PC-3 (cell line): Measurements from ENCODE around the gene ADAMTSL3. TPM values are rescaled to one million over a fixed set of nuclear protein-coding genes. Genes with fewer than 3 reads are reported as not detected.

Source experiments
- ATAC-seq: fragments of 200-7000 bp; cut with Tn5 transposase; 2 replicates; pipeline ENCODE4 v1.9.1; 2020; ENCODE audit warnings: mild to moderate bottlenecking, moderate library complexity
- BruUV-seq: library from RNA; stranded (reverse); fragments of 400-500 nt; replicated peaks from 2 replicates; lab custom pipeline; 2021; lab: Mats Ljungman, UMichigan
- CTCF ChIA-PET: fragments of 300-600 bp; sonication (Branson Sonifier 250); formaldehyde crosslinking; loops from one replicate; lab custom pipeline; 2022; ENCODE audit warnings: antibody characterized with exemption; lab: Charles Lee
- POLR2A ChIA-PET: fragments of 300-600 bp; sonication (Branson Sonifier 250); formaldehyde crosslinking; loops from one replicate; lab custom pipeline; 2022; ENCODE audit warnings: antibody characterized with exemption; ENCODE audit not compliant: unreplicated experiment; lab: Charles Lee
- DNase-seq: peaks from one replicate; pipeline ENCODE4 v3.0.0-alpha.2; 2015
- H2AFZ ChIP-seq: fragments of 300-600 bp; sonication (generic); 2 replicates; pipeline ENCODE4 v1.6.0; 2016; ENCODE audit warnings: antibody characterized with exemption, low read length
- H3F3A ChIP-seq: fragments of 300-600 bp; sonication (generic); one replicate; pipeline ENCODE4 v1.6.0; 2017; ENCODE audit warnings: antibody characterized with exemption, low read length, control low read depth, mild to moderate bottlenecking; ENCODE audit not compliant: unreplicated experiment
- H3K27ac ChIP-seq: fragments of 300-600 bp; sonication (generic); 2 replicates; pipeline ENCODE4 v1.5.1; 2016; ENCODE audit warnings: mild to moderate bottlenecking, low read length
- H3K27me3 ChIP-seq: fragments of 300-600 bp; sonication (generic); 2 replicates; pipeline ENCODE4 v1.6.1; 2016; ENCODE audit warnings: low read length, mixed read lengths
- H3K36me3 ChIP-seq: fragments of 300-600 bp; sonication (generic); 2 replicates; pipeline ENCODE4 v1.6.1; 2016; ENCODE audit warnings: low read depth, mixed run types, low read length, mixed read lengths
- H3K4me1 ChIP-seq: fragments of 300-600 bp; sonication (generic); 2 replicates; pipeline ENCODE4 v1.5.1; 2016; ENCODE audit warnings: low read length; ENCODE audit not compliant: insufficient read depth
- H3K4me2 ChIP-seq: fragments of 300-600 bp; sonication (generic); 2 replicates; pipeline ENCODE4 v1.6.0; 2016; ENCODE audit warnings: low read length
- H3K4me3 ChIP-seq: fragments of 300-600 bp; sonication (generic); 2 replicates; pipeline ENCODE4 v1.5.1; 2016; ENCODE audit warnings: mild to moderate bottlenecking, low read length, mixed read lengths
- H3K79me2 ChIP-seq: fragments of 300-600 bp; sonication (generic); 2 replicates; pipeline ENCODE4 v1.6.1; 2017; ENCODE audit warnings: low read length, mixed read lengths
- H3K9ac ChIP-seq: fragments of 300-600 bp; sonication (generic); 2 replicates; pipeline ENCODE4 v1.6.0; 2016; ENCODE audit warnings: mild to moderate bottlenecking, low read length
- H3K9me2 ChIP-seq: fragments of 300-600 bp; sonication (generic); replicated peaks from 2 replicates; pipeline ENCODE4 v1.6.1; 2016; ENCODE audit warnings: mixed run types, low read length, mixed read lengths
- H3K9me3 ChIP-seq: fragments of 300-600 bp; sonication (generic); 2 replicates; pipeline ENCODE4 v1.6.1; 2016; ENCODE audit warnings: low read length, mixed read lengths
- H4K20me1 ChIP-seq: fragments of 300-600 bp; sonication (generic); 2 replicates; pipeline ENCODE4 v1.6.1; 2016; ENCODE audit warnings: low read length, mixed read lengths
- EZH2 ChIP-seq: fragments of 300-600 bp; sonication (generic); IDR thresholded peaks from one replicate; pipeline ENCODE4 v1.6.1; 2017; ENCODE audit warnings: antibody characterized with exemption, mild to moderate bottlenecking, low read length; ENCODE audit not compliant: unreplicated experiment
- EZH2phosphoT487 ChIP-seq: fragments of 300-600 bp; sonication (generic); IDR thresholded peaks from 2 replicates; pipeline ENCODE4 v1.6.1; 2018; ENCODE audit warnings: mild to moderate bottlenecking, antibody characterized with exemption, low read length, borderline replicate concordance
- intact Hi-C: fragments of 100-400 bp; cut with micrococcal nuclease; formaldehyde crosslinking; loops from 2 replicates; pipeline ENCODE4 v1.9.0; 2023
- total RNA-seq: library from RNA; depleted of rRNA; stranded (reverse); fragments of >200 nt; gene quantifications from 2 replicates; pipeline ENCODE4 v1.2.3, GENCODE V29; 2014
- TF ChIP-seq, protein P1 (sequence below): fragments of 300-600 bp; sonication (generic); conservative IDR thresholded peaks from 2 replicates; pipeline ENCODE4 v1.5.1; 2017; ENCODE audit warnings: antibody characterized with exemption, low read depth, mild to moderate bottlenecking, low read length

ADAMTSL3 gene
- total RNA-seq, 1 experiment from 2014 or later = 7.9 TPM

DNA sequence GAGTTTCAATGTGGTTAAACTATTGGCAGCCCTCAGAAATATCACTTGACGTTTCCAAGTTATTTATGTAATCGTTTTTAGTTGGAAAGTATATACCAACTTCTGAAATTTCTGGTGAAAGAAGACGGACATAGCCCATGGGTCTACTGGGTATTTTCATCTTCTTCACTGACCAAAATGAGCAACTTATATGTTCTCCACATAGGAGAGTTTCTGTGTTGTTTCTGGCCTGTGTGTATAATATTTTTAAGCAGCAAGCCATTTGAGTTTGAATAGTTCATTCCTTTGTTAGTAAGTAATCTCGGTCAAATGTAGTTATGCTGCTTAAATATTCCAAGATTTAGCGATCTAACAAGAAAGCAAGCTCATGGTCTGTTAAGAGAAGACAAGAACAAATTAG, 57.3 kb downstream of the ADAMTSL3 start:
- Histone ChIP-seq H3F3A (no peaks in the 10 kb centered on the region), H3K9me3 (no peaks in the 10 kb centered on the region), H2AFZ (no peak overlapping the region), H4K20me1 (no peaks in the 10 kb centered on the region), H3K4me3 (no peak overlapping the region), H3K27ac (no peak overlapping the region), H3K4me2 (no peak overlapping the region), H3K79me2 (no peaks in the 10 kb centered on the region), H3K27me3 (no peaks in the 10 kb centered on the region), H3K36me3 (no peaks in the 10 kb centered on the region), H3K9ac (no peak overlapping the region), H3K4me1 (peaks cover 36% of the 10 kb centered on the region), H3K9me2 (no peaks in the 10 kb centered on the region)
- DNase-seq = no peak
- ATAC-seq = no peak
- CTCF ChIA-PET = no interaction called here
- BruUV-seq = no TSS peak
- intact Hi-C loops = no loop called here
- TF ChIP-seq, protein P1, sequence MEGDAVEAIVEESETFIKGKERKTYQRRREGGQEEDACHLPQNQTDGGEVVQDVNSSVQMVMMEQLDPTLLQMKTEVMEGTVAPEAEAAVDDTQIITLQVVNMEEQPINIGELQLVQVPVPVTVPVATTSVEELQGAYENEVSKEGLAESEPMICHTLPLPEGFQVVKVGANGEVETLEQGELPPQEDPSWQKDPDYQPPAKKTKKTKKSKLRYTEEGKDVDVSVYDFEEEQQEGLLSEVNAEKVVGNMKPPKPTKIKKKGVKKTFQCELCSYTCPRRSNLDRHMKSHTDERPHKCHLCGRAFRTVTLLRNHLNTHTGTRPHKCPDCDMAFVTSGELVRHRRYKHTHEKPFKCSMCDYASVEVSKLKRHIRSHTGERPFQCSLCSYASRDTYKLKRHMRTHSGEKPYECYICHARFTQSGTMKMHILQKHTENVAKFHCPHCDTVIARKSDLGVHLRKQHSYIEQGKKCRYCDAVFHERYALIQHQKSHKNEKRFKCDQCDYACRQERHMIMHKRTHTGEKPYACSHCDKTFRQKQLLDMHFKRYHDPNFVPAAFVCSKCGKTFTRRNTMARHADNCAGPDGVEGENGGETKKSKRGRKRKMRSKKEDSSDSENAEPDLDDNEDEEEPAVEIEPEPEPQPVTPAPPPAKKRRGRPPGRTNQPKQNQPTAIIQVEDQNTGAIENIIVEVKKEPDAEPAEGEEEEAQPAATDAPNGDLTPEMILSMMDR = no peak
- TF ChIP-seq EZH2 = no peak
- TF ChIP-seq EZH2phosphoT487 = no peak
- POLR2A ChIA-PET = no interaction called here

DNA sequence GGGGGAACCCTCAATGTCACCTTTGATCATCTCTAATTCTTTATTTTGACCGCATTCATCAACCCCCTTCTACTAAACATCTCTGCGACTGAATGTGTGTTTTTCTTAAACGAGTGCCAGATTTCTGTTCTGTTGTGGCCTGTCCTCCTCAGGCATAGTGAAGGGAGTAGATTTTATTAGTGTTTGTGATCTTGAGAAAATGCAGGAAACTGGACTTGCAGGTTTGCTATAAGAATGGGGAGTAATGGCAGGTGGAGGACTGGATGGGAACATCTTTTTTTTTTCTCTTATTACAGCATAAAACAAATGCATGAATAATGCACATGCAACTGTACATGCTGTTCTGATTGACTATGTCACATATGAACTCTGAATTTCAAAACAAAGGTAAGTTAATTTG, 59.3 kb downstream of the ADAMTSL3 start:
- no TSS peak for BruUV-seq
- intact Hi-C loops = no loop called here
- TF ChIP-seq, protein P1 = no peak
- TF ChIP-seq EZH2 (no peak), EZH2phosphoT487 (no peak)
- no peaks in the 10 kb centered on the region for H3K36me3 ChIP-seq
- no peaks in the 10 kb centered on the region for H3K79me2 ChIP-seq
- no peak for ATAC-seq
- no peak overlapping the region for H3K9ac ChIP-seq
- H2AFZ ChIP-seq = no peak overlapping the region
- peaks cover 31% of the 10 kb centered on the region for H3K4me1 ChIP-seq
- no peaks in the 10 kb centered on the region for H3F3A ChIP-seq
- H3K27ac ChIP-seq = no peak overlapping the region
- no peak overlapping the region for H3K4me2 ChIP-seq
- DNase-seq = no peak
- POLR2A ChIA-PET = no interaction called here
- H3K4me3 ChIP-seq = no peak overlapping the region
- CTCF ChIA-PET = no interaction called here
- H3K9me2 ChIP-seq = no peaks in the 10 kb centered on the region
- no peaks in the 10 kb centered on the region for H4K20me1 ChIP-seq
- H3K9me3 ChIP-seq = no peaks in the 10 kb centered on the region
- no peaks in the 10 kb centered on the region for H3K27me3 ChIP-seq

DNA sequence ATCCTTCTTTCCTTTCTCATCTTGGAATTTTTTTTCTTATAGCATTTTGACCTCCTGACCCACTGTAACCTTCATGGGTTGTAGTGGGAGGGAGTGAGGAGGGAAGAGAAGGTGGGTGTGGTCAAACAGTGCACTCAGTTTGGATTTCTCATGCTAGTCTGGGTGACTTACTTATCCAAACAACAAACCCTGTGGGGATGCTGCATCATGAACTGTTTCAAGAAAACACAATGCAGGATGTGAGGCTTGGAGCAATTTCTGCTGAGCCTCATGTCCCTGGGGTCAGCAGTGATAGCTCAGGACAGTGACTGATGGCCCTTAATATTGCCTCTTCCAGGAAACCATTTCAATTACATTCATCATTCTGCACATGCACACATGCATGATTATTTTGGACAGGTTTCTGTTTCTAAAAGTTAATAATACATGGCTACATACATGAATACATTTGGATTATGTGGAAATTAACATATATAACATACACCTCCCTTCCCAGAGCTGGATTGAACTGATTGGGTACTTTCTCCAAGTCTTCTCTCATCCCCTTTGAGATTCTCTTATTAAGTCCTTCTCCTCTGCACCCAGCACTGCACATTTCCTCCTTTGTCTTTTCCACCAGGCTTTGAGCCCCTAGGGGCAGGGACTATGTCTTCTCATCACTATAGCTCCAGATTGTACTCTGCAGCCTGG, 61.2 kb downstream of the ADAMTSL3 start:
- DNase-seq (peak; percentile 29), ATAC-seq (peak; percentile 63)
- Histone ChIP-seq H3K4me1 (peaks cover 21% of the 10 kb centered on the region), H3K9me3 (no peaks in the 10 kb centered on the region), H3K79me2 (no peaks in the 10 kb centered on the region), H3K4me3 (no peak overlapping the region), H4K20me1 (no peaks in the 10 kb centered on the region), H3K27me3 (no peaks in the 10 kb centered on the region), H3F3A (no peaks in the 10 kb centered on the region), H3K27ac (no peak overlapping the region), H3K9ac (no peak overlapping the region), H3K36me3 (no peaks in the 10 kb centered on the region), H3K4me2 (no peak overlapping the region), H2AFZ (no peak overlapping the region), H3K9me2 (no peaks in the 10 kb centered on the region)
- ChIA-PET CTCF (no interaction called here), POLR2A (no interaction called here)
- BruUV-seq = no TSS peak
- TF ChIP-seq EZH2 (no peak), EZH2phosphoT487 (no peak)
- intact Hi-C loops = no loop called here
